Measurements from ENCODE around the gene CRBN. TPM values are rescaled to one million over a fixed set of nuclear protein-coding genes. Genes with fewer than 3 reads are reported as not detected.
A peak's percentile ranks its signal among the peaks of the same experiment; 100 is the strongest.

CRBN gene
- total and polyA plus RNA-seq, 9 of the 15 experiments (the other 6 are each of a cell fraction or from before 2014, with no cell fraction given), result 40.8 to 331 (median 57.4) TPM

- no TSS peak for BruUV-seq (replicated peaks)
- POLR2A ChIA-PET, result no interaction called here
- no peaks in the 10 kb centered on the region for H3K9me1 ChIP-seq (ENCODE audit: control insufficient read depth, insufficient read depth, low read length)
- H3K9me3 ChIP-seq (replicated peaks; ENCODE audit: control insufficient read depth, insufficient read depth, low read depth, low read length), result no peaks in the 10 kb centered on the region
- 43% methylated on average over 9 of the region's 9 CpGs for WGBS (ENCODE audit: insufficient coverage, low coverage, missing lambda C conversion rate)
- H3K27me3 ChIP-seq (ENCODE audit: control insufficient read depth in 2 of 2, insufficient read depth in 2 of 2, low read length in 2 of 2), result no peaks in the 10 kb centered on the region; a peak in 1 of 5 replicates
- H3K79me2 ChIP-seq (ENCODE audit: control insufficient read depth, insufficient read depth, low read length), result peaks cover 40% of the 10 kb centered on the region
- no peak overlapping the region for H3K9ac ChIP-seq (ENCODE audit: insufficient read depth in 1 of 2, low read depth in 2 of 2, low read length in 2 of 2)
- intact Hi-C loops (cut with micrococcal nuclease) (no loop called here), in situ Hi-C loops (cut with MboI) (no loop called here)
- no peak overlapping the region for H3K27ac ChIP-seq (ENCODE audit: extremely low read depth, low read depth, low read length)
- H3K4me1 ChIP-seq (replicated peaks in 1 of 2; ENCODE audit: control insufficient read depth in 2 of 2, insufficient read depth in 2 of 2, low read length in 2 of 2), result peaks cover 4 to 18% of the 10 kb centered on the region in 2 experiments; a peak in 3 of 5 replicates
- H3K36me3 ChIP-seq (ENCODE audit: control insufficient read depth, insufficient read depth, low read length), result peaks cover 6% of the 10 kb centered on the region; the same call in 1 of the 3 replicates
- H3K4me2 ChIP-seq (ENCODE audit: insufficient read depth, low read length), result no peak overlapping the region
- no peak for ATAC-seq
- CTCF ChIA-PET (ENCODE audit: low intra/inter-chr PET ratio), result no interaction called here
- peak overlapping the region; percentile 99 for H2AFZ ChIP-seq (ENCODE audit: low read depth, low read length)
- no peak for DNase-seq (ENCODE audit: extremely low read depth in 1 of 4, low spot score in 3 of 4)
- TF ChIP-seq EGR1 (conservative IDR thresholded peaks at IDR 0.05) (peak; percentile 45), ZNF639 (CRISPR knock-in tag; conservative IDR thresholded peaks at IDR 0.05 in 1 of 2, IDR thresholded peaks at IDR 0.05 in 1 of 2) (0 out of 4 replicates have a peak, but pooled peaks of 1 of the 2 experiments have one; percentile 44), FOSL1 (tag; conservative IDR thresholded peaks at IDR 0.05) (peak; percentile 76), CREBBP (IDR thresholded peaks at IDR 0.05; ENCODE audit: low read depth, low read length) (no peak), CEBPG (CRISPR knock-in tag; IDR thresholded peaks at IDR 0.05) (no peak), CEBPG (tag; conservative IDR thresholded peaks at IDR 0.05 in 1 of 2, IDR thresholded peaks at IDR 0.05 in 1 of 2) (peak in 1 of 2 experiments; percentile 10; a peak in 1 of 4 replicates), ZNF197 (CRISPR knock-in tag; IDR thresholded peaks at IDR 0.05; ENCODE audit: low read depth) (no peak), CEBPB (tag; IDR thresholded peaks at IDR 0.05) (peak; percentile 44)
- H3K4me3 ChIP-seq, result no peak overlapping the region
- H4K20me1 ChIP-seq (replicated peaks; ENCODE audit: control insufficient read depth, insufficient read depth, low read length), result no peaks in the 10 kb centered on the region; the same call in 1 of the 2 replicates
- FAIRE-seq, result no peak
Measured at GRCh38 chr3:3180456-3180855, 965 bp upstream of the CRBN start.

All from K562 (cell line).